GM12878 (cell line): Measurements from ENCODE around the gene HSP90AB1. TPM values are rescaled to one million over a fixed set of nuclear protein-coding genes. Genes with fewer than 3 reads are reported as not detected.
A peak's percentile ranks its signal among the peaks of the same experiment; 100 is the strongest.

ENCODE experiments used
- BACH1 ChIP-seq: fragments of 450-650 bp; IDR thresholded peaks from 2 replicates; pipeline ENCODE4 v1.6.1; 2017; ENCODE audit warnings: mild to moderate bottlenecking, borderline replicate concordance
- BCL3 ChIP-seq: IDR thresholded peaks from 2 replicates; pipeline ENCODE4 v1.6.1; 2011; ENCODE audit warnings: borderline replicate concordance, low read depth, mild to moderate bottlenecking, moderate library complexity, low read length; ENCODE audit not compliant: insufficient read depth, poor library complexity, severe bottlenecking
- HDGF ChIP-seq: fragments of 450-650 bp; IDR thresholded peaks from 2 replicates; pipeline ENCODE4 v1.6.1; 2016; ENCODE audit warnings: antibody characterized with exemption
- MTA2 ChIP-seq: fragments of 450-650 bp; IDR thresholded peaks from 2 replicates; pipeline ENCODE4 v1.6.1; 2016; ENCODE audit warnings: low read depth, mild to moderate bottlenecking, moderate library complexity
- NFYA ChIP-seq: IDR thresholded peaks from 2 replicates; pipeline ENCODE4 v1.6.1; 2011; ENCODE audit warnings: low read depth, mild to moderate bottlenecking, low read length, improper control_type of control experiment, borderline replicate concordance
- NFYB ChIP-seq: IDR thresholded peaks from 2 replicates; pipeline ENCODE4 v1.6.1; 2011; ENCODE audit warnings: low read depth, mild to moderate bottlenecking, low read length, improper control_type of control experiment, moderate library complexity; ENCODE audit not compliant: insufficient read depth
- SMC3 ChIP-seq: IDR thresholded peaks from 2 replicates; pipeline ENCODE4 v1.6.1; 2011; ENCODE audit warnings: low read length, improper control_type of control experiment, borderline replicate concordance
- TCF12 ChIP-seq: IDR thresholded peaks from 2 replicates; pipeline ENCODE4 v1.6.1; 2011; ENCODE audit warnings: low read depth, mild to moderate bottlenecking, low read length
- ZZZ3 ChIP-seq: IDR thresholded peaks from 2 replicates; pipeline ENCODE4 v1.6.1; 2011; ENCODE audit warnings: low read depth; ENCODE audit not compliant: control insufficient read depth, insufficient read length
- polyA plus RNA-seq, 11 experiments: library from polyadenylated mRNA; depleted of rRNA in 4 of 11; unstranded in 6 of 11; stranded (reverse) in 5 of 11; fragments of >200 nt; fragmentation: Nextera tagmentation in 4 of 11; fragmentation: Illumina TruSeq in 1 of 11; extraction: Ambion mirVana in 4 of 11; extraction: Trizol in 1 of 11; gene quantifications; 1 replicate in 1 of 11; 2 replicates in 10 of 11; pipeline versions ENCODE4 v1.2.1 to v1.2.3, GENCODE V29; 2011 to 2016; ENCODE audit warnings: inconsistent platforms in 2 of 11, missing spikeins in 2 of 11, low read depth in 1 of 11
- total RNA-seq, 4 experiments: library from RNA; depleted of rRNA in 3 of 4; stranded (reverse); fragments of >200 nt in 3 of 4; fragmentation: Illumina TruSeq in 1 of 4; extraction: Trizol in 1 of 4; gene quantifications; 2 replicates each; pipeline versions ENCODE4 v1.2.1 to v1.2.3, GENCODE V29; 2013 to 2021
- TF ChIP-seq, protein P1 (sequence below): fragments of 450-650 bp; formaldehyde crosslinking; IDR thresholded peaks from 2 replicates; pipeline ENCODE4 v1.4.0; 2020; ENCODE audit warnings: mild to moderate bottlenecking, moderate library complexity

Gene HSP90AB1
- total and polyA plus RNA-seq, 10 of the 15 experiments (the other 5 are each of a cell fraction or from before 2014, with no cell fraction given) = 988 to 1,682 (median 1,146) TPM

GRCh38 chr6:44268095-44268628, 21.3 kb downstream of the HSP90AB1 start (continued):
- TF ChIP-seq, protein P1, sequence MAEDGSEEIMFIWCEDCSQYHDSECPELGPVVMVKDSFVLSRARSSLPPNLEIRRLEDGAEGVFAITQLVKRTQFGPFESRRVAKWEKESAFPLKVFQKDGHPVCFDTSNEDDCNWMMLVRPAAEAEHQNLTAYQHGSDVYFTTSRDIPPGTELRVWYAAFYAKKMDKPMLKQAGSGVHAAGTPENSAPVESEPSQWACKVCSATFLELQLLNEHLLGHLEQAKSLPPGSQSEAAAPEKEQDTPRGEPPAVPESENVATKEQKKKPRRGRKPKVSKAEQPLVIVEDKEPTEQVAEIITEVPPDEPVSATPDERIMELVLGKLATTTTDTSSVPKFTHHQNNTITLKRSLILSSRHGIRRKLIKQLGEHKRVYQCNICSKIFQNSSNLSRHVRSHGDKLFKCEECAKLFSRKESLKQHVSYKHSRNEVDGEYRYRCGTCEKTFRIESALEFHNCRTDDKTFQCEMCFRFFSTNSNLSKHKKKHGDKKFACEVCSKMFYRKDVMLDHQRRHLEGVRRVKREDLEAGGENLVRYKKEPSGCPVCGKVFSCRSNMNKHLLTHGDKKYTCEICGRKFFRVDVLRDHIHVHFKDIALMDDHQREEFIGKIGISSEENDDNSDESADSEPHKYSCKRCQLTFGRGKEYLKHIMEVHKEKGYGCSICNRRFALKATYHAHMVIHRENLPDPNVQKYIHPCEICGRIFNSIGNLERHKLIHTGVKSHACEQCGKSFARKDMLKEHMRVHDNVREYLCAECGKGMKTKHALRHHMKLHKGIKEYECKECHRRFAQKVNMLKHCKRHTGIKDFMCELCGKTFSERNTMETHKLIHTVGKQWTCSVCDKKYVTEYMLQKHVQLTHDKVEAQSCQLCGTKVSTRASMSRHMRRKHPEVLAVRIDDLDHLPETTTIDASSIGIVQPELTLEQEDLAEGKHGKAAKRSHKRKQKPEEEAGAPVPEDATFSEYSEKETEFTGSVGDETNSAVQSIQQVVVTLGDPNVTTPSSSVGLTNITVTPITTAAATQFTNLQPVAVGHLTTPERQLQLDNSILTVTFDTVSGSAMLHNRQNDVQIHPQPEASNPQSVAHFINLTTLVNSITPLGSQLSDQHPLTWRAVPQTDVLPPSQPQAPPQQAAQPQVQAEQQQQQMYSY = no peak
- TF ChIP-seq MTA2 (no peak), NFYA (no peak), TCF12 (peak; percentile 92), BACH1 (no peak), NFYB (no peak), ZZZ3 (no peak), SMC3 (peak; percentile 73), HDGF (no peak), BCL3 (no peak)
